Measurements from ENCODE around the gene NQO2.
"Not testable (repeated sequence)": the region's sequence is repeated elsewhere in the genome, so short reads cannot be mapped to it uniquely, and the experiment has no call there.

DNA sequence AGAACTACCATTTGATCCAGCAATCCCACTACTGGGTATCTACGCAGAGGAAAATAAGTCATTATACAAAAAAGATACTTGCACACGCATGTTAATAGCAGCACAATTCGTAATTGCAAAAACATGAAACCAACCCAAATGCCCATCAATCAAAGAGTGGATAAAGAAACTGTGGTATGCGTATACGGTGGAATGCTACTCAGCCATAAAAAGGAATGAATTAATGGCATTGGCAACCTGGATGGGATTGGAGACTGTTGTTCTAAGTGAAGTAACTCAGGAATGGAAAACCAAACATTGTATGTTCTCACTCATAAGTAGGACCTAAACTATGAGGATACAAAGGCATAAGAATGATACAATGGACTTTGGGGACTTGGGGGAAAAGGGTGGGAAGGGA, 27.0 kb upstream of the NQO2 start:
- TF ChIP-seq, protein P1, sequence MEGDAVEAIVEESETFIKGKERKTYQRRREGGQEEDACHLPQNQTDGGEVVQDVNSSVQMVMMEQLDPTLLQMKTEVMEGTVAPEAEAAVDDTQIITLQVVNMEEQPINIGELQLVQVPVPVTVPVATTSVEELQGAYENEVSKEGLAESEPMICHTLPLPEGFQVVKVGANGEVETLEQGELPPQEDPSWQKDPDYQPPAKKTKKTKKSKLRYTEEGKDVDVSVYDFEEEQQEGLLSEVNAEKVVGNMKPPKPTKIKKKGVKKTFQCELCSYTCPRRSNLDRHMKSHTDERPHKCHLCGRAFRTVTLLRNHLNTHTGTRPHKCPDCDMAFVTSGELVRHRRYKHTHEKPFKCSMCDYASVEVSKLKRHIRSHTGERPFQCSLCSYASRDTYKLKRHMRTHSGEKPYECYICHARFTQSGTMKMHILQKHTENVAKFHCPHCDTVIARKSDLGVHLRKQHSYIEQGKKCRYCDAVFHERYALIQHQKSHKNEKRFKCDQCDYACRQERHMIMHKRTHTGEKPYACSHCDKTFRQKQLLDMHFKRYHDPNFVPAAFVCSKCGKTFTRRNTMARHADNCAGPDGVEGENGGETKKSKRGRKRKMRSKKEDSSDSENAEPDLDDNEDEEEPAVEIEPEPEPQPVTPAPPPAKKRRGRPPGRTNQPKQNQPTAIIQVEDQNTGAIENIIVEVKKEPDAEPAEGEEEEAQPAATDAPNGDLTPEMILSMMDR (IDR thresholded peaks at IDR 0.05), result not testable (repeated sequence)
- TF ChIP-seq POLR2AphosphoS5 (IDR thresholded peaks at IDR 0.05; ENCODE audit: low read depth, low read length); TCF7L2 (IDR thresholded peaks at IDR 0.05; ENCODE audit: low read depth, low read length); SIN3A (IDR thresholded peaks at IDR 0.05; ENCODE audit: borderline replicate concordance, insufficient read depth, low read depth, low read length): not testable (repeated sequence)
- TF ChIP-seq, protein P2, sequence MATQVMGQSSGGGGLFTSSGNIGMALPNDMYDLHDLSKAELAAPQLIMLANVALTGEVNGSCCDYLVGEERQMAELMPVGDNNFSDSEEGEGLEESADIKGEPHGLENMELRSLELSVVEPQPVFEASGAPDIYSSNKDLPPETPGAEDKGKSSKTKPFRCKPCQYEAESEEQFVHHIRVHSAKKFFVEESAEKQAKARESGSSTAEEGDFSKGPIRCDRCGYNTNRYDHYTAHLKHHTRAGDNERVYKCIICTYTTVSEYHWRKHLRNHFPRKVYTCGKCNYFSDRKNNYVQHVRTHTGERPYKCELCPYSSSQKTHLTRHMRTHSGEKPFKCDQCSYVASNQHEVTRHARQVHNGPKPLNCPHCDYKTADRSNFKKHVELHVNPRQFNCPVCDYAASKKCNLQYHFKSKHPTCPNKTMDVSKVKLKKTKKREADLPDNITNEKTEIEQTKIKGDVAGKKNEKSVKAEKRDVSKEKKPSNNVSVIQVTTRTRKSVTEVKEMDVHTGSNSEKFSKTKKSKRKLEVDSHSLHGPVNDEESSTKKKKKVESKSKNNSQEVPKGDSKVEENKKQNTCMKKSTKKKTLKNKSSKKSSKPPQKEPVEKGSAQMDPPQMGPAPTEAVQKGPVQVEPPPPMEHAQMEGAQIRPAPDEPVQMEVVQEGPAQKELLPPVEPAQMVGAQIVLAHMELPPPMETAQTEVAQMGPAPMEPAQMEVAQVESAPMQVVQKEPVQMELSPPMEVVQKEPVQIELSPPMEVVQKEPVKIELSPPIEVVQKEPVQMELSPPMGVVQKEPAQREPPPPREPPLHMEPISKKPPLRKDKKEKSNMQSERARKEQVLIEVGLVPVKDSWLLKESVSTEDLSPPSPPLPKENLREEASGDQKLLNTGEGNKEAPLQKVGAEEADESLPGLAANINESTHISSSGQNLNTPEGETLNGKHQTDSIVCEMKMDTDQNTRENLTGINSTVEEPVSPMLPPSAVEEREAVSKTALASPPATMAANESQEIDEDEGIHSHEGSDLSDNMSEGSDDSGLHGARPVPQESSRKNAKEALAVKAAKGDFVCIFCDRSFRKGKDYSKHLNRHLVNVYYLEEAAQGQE (IDR thresholded peaks at IDR 0.05; ENCODE audit: insufficient read depth in 1 of 2, low read depth in 2 of 2, low read length in 1 of 2), result not testable (repeated sequence)

Measured in Panc1 (cell line).